Measurements from ENCODE around the gene COQ8A.

DNA sequence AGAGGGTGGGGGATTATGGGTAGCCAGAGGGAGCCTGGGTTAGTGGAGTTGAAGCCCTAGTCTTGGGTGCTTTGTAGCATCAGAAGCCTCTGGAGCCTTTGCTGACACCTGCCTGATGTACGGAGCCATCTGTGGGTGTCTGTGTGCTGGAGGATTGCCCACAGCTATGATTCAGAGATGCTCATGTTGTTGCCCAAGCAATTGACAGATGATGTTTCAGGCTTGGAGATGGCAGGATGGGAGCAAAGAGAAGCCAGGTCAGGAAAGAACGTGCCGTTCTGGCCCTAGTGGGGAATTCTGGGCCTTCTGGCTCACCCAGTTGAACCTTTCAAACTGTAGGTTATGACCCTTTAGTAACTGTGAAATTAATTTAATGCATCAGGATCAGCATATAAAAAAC, 27.6 kb downstream of the COQ8A start:
- TF ChIP-seq ZNF274 (IDR thresholded peaks at IDR 0.05; ENCODE audit: low read depth, low read length) (no peak), YY1 (IDR thresholded peaks at IDR 0.05; ENCODE audit: insufficient read depth, insufficient read length) (no peak)
